CD4-positive, alpha-beta memory T cell (primary cell): ENCODE results near the gene IL6ST. TPM values are rescaled to one million over a fixed set of nuclear protein-coding genes. Genes with fewer than 3 reads are reported as not detected.
A peak's percentile ranks its signal among the peaks of the same experiment; 100 is the strongest.

Experiments
- CTCF ChIA-PET: fragments of 350-600 bp; sonication (Branson Sonifier 250); formaldehyde crosslinking; loops from one replicate; lab custom pipeline; 2021; ENCODE audit warnings: inconsistent platforms; ENCODE audit not compliant: partially characterized antibody; lab: Charles Lee
- POLR2A ChIA-PET: fragments of 350-600 bp; sonication (Branson Sonifier 250); formaldehyde crosslinking; loops from one replicate; lab custom pipeline; 2021; ENCODE audit not compliant: partially characterized antibody; lab: Charles Lee
- DNase-seq, 5 donors: peaks; one replicate each; pipeline versions ENCODE4 v3.0.0 to v3.0.0-alpha.2; 2020 to 2022; ENCODE audit warnings: mixed read lengths in 1 of 5
- H3K27ac ChIP-seq: one replicate; pipeline ENCODE4 v1.7.0; 2013; ENCODE audit warnings: low read depth, low read length
- H3K27me3 ChIP-seq: 2 replicates; pipeline ENCODE4 v1.7.0; 2013; ENCODE audit warnings: mild to moderate bottlenecking, low read length, moderate library complexity; ENCODE audit not compliant: insufficient read depth
- H3K36me3 ChIP-seq: 2 replicates; pipeline ENCODE4 v1.7.0; 2013; ENCODE audit warnings: mild to moderate bottlenecking, low read length, moderate library complexity; ENCODE audit not compliant: insufficient read depth
- H3K4me1 ChIP-seq: 2 replicates; pipeline ENCODE4 v1.7.0; 2013; ENCODE audit warnings: mild to moderate bottlenecking, low read length, moderate library complexity; ENCODE audit not compliant: insufficient read depth
- H3K4me3 ChIP-seq, 2 donors: one replicate each; pipeline ENCODE4 v1.7.0; 2013; ENCODE audit warnings: low read length in 2 of 2, mild to moderate bottlenecking in 1 of 2
- H3K9me3 ChIP-seq, 2 donors: one replicate each; pipeline ENCODE4 v1.7.0; 2013; ENCODE audit warnings: low read length in 2 of 2, control low read depth in 1 of 2; ENCODE audit not compliant: control insufficient read depth in 1 of 2
- H3K27ac Mint-ChIP-seq, 7 donors: one replicate each; pipeline ENCODE4 v1.8.0; 2020 to 2021; ENCODE audit warnings: mixed read lengths in 7 of 7, mild to moderate bottlenecking in 6 of 7, inconsistent platforms in 3 of 7, moderate library complexity in 3 of 7
- H3K27me3 Mint-ChIP-seq, 2 donors: one replicate each; pipeline ENCODE4 v1.8.0; 2020 to 2021; ENCODE audit warnings: mixed read lengths in 2 of 2
- H3K36me3 Mint-ChIP-seq, 2 donors: one replicate each; pipeline ENCODE4 v1.8.0; 2020 to 2021; ENCODE audit warnings: mixed read lengths in 2 of 2, inconsistent platforms in 1 of 2, mild to moderate bottlenecking in 1 of 2
- H3K4me1 Mint-ChIP-seq, 4 donors: one replicate each; pipeline ENCODE4 v1.8.0; 2020 to 2021; ENCODE audit warnings: mixed read lengths in 4 of 4, mild to moderate bottlenecking in 1 of 4
- H3K4me3 Mint-ChIP-seq, 8 donors: one replicate each; pipeline ENCODE4 v1.8.0; 2020 to 2021; ENCODE audit warnings: mixed read lengths in 8 of 8, mild to moderate bottlenecking in 7 of 8, moderate library complexity in 6 of 8, inconsistent platforms in 3 of 8
- H3K9me3 Mint-ChIP-seq, 8 donors: one replicate each; pipeline ENCODE4 v1.8.0; 2020 to 2021; ENCODE audit warnings: mixed read lengths in 8 of 8, mild to moderate bottlenecking in 5 of 8, inconsistent platforms in 3 of 8, moderate library complexity in 1 of 8
- intact Hi-C: fragments of 100-400 bp; cut with micrococcal nuclease; formaldehyde crosslinking; loops from one replicate; pipeline ENCODE4 v1.15.1; 2023
- polyA plus RNA-seq, 2 donors: library from polyadenylated mRNA; unstranded; fragments of 300-500 nt; fragmentation: Illumina TruSeq; gene quantifications; one replicate each; pipeline ENCODE4 v1.2.3, GENCODE V29; 2021
- total RNA-seq, 2 experiments: library from RNA; stranded (reverse); gene quantifications; one replicate each; pipeline ENCODE4 v1.2.3, GENCODE V29; 2021

The IL6ST gene
- total and polyA plus RNA-seq, 4 experiments from 2014 or later, result 26.3 to 180 (median 110) TPM

GRCh38 chr5:55933377-55934114 is 61.2 kb downstream of the IL6ST start:
- H3K9me3 ChIP-seq, result no peaks in the 10 kb centered on the region
- H3K36me3 ChIP-seq, result peaks cover 7% of the 10 kb centered on the region
- POLR2A ChIA-PET, result no interaction called here
- no peak for DNase-seq
- H3K4me1 Mint-ChIP-seq, result peaks cover 0 to 4% (median 2%) of the 10 kb centered on the region in 4 donors
- H3K4me3 Mint-ChIP-seq, result no peak overlapping the region
- H3K27ac ChIP-seq, result no peak overlapping the region
- no peaks in the 10 kb centered on the region for H3K4me1 ChIP-seq
- intact Hi-C loops, result no loop called here
- H3K27me3 ChIP-seq, result no peaks in the 10 kb centered on the region
- no peak overlapping the region for H3K4me3 ChIP-seq
- no peaks in the 10 kb centered on the region for H3K27me3 Mint-ChIP-seq
- CTCF ChIA-PET, result interaction anchor here (1.1 to 1.6 kb wide), 2 partner anchors 9 to 267 kb away, joined by 3 to 6 read pairs; no protein-coding TSS in a partner anchor
- H3K27ac Mint-ChIP-seq, result peak overlapping the region in 4 of 7 donors; percentile 0 to 32 (median 7)
- peaks cover 4 to 21% of the 10 kb centered on the region in 2 donors for H3K36me3 Mint-ChIP-seq
- peaks cover 0 to 1% (median 0%) of the 10 kb centered on the region in 8 donors for H3K9me3 Mint-ChIP-seq

- no peak overlapping the region for H3K4me3 ChIP-seq
- H3K9me3 ChIP-seq, result no peaks in the 10 kb centered on the region
- no peak overlapping the region for H3K27ac ChIP-seq
- H3K9me3 Mint-ChIP-seq, result peaks cover 0 to 3% (median 0%) of the 10 kb centered on the region in 8 donors
- H3K27ac Mint-ChIP-seq, result peak overlapping the region in 2 of 7 donors; percentile 63 to 68
- peaks cover 0 to 15% of the 10 kb centered on the region in 2 donors for H3K36me3 Mint-ChIP-seq
- H3K27me3 ChIP-seq, result no peaks in the 10 kb centered on the region
- no peaks in the 10 kb centered on the region for H3K36me3 ChIP-seq
- H3K4me1 ChIP-seq, result no peaks in the 10 kb centered on the region
- CTCF ChIA-PET, result interaction anchor here (1.6 kb wide), 1 partner anchor 268 kb away, joined by 6 read pairs; no protein-coding TSS in a partner anchor
- intact Hi-C loops, result no loop called here
- H3K27me3 Mint-ChIP-seq, result no peaks in the 10 kb centered on the region
- no peak for DNase-seq
- POLR2A ChIA-PET, result interaction anchor here (0.6 to 0.7 kb wide), 2 partner anchors 9 to 395 kb away, joined by 3 to 4 read pairs; no protein-coding TSS in a partner anchor
- H3K4me1 Mint-ChIP-seq, result peaks cover 0 to 3% (median 2%) of the 10 kb centered on the region in 4 donors
- H3K4me3 Mint-ChIP-seq, result no peak overlapping the region
These were observed 62.1 kb downstream of the IL6ST start for GRCh38 chr5:55932700-55933099.

GRCh38 chr5:55929020-55929799 is 65.6 kb downstream of the IL6ST start:
- Histone ChIP-seq H3K36me3 (no peaks in the 10 kb centered on the region), H3K4me1 (no peaks in the 10 kb centered on the region), H3K27me3 (no peaks in the 10 kb centered on the region), H3K9me3 (no peaks in the 10 kb centered on the region), H3K4me3 (no peak overlapping the region), H3K27ac (no peak overlapping the region)
- POLR2A ChIA-PET, result no interaction called here
- Mint-ChIP-seq H3K4me3 (no peak overlapping the region), H3K9me3 (peaks cover 0 to 3% (median 0%) of the 10 kb centered on the region in 8 donors), H3K27ac (no peak overlapping the region), H3K36me3 (no peaks in the 10 kb centered on the region), H3K4me1 (peaks cover 0 to 6% (median 0%) of the 10 kb centered on the region in 4 donors), H3K27me3 (no peaks in the 10 kb centered on the region)
- no peak for DNase-seq
- CTCF ChIA-PET, result interaction anchor here (1.0 kb wide), 1 partner anchor 10 kb away, joined by 3 read pairs; no protein-coding TSS in a partner anchor
- intact Hi-C loops, result no loop called here

DNA sequence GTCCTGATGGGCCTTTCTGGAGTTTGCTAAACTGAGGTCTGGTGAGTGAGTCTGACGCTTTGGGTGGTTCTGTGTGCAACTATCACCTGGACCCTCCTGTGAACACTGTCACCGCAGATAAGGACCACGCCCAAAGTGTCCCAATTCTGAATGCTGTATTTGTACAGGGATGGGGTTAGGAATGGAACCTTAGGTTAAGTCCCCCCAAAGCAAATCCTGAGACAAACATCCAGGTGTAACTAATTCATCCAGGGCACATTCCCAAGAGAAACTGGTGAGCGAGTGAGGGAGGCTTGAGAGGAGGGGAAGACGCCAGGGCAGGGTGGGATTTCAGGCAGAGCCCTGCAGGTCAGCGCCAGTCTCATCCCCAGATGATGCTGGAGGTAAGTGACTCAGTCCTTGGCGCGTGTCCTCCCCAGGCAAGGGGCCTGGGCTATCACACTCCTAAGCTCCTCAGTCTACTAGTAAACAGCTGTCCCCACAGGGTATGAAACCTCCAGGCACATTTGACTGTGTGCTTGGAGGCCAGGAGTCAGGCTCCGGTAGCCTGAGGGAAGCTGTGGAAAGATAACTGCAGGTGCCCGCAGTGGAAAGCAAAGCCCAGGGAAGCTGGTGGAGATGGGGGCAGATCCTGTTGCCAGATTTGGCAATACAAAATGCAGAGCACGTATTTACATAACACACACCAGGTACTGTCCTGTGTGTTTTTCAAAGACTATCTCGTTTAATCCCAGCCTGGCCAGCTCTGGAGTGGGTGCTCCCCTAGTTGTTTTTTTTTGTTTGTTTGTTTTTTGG is 66.7 kb downstream of the IL6ST start:
- Histone ChIP-seq H3K27ac (no peak overlapping the region), H3K36me3 (no peaks in the 10 kb centered on the region), H3K27me3 (no peaks in the 10 kb centered on the region), H3K4me3 (no peak overlapping the region), H3K9me3 (no peaks in the 10 kb centered on the region), H3K4me1 (peaks cover 11% of the 10 kb centered on the region)
- no peak for DNase-seq
- peaks cover 0 to 3% (median 0%) of the 10 kb centered on the region in 8 donors for H3K9me3 Mint-ChIP-seq
- no peak overlapping the region for H3K4me3 Mint-ChIP-seq
- H3K4me1 Mint-ChIP-seq, result peaks cover 5 to 16% (median 8%) of the 10 kb centered on the region in 4 donors
- H3K27ac Mint-ChIP-seq, result no peak overlapping the region
- intact Hi-C loops, result no loop called here
- ChIA-PET POLR2A (no interaction called here), CTCF (no interaction called here)
- H3K36me3 Mint-ChIP-seq, result no peaks in the 10 kb centered on the region
- H3K27me3 Mint-ChIP-seq, result no peaks in the 10 kb centered on the region

DNA sequence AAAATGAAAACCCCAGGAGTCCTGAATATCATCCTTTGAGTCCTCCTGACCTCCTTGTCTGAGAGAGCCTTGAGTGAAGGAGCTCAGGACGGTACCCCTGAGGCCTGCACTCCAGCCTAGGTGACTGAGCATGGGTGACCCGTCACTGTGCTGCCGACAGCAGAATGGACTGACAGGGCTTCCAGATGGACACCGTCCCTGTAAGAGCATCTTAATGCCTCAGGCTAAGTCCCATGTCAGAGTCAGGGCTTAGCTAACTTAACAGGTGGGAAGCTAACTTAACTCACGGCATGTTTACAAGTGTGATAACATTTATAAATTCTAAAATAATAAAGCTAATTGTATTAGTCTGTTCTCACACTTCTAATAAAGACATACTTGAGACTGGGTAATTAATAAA is 68.3 kb downstream of the IL6ST start:
- no peaks in the 10 kb centered on the region for H3K27me3 ChIP-seq
- H3K4me3 Mint-ChIP-seq, result no peak overlapping the region
- H3K4me1 ChIP-seq, result peaks cover 12% of the 10 kb centered on the region
- H3K36me3 ChIP-seq, result no peaks in the 10 kb centered on the region
- no peaks in the 10 kb centered on the region for H3K9me3 ChIP-seq
- H3K27ac ChIP-seq, result no peak overlapping the region
- H3K27ac Mint-ChIP-seq, result no peak overlapping the region
- H3K9me3 Mint-ChIP-seq, result peaks cover 0 to 2% (median 0%) of the 10 kb centered on the region in 8 donors
- ChIA-PET CTCF (interaction anchor here (1.1 kb wide), 1 partner anchor 9 kb away, joined by 3 read pairs; no protein-coding TSS in a partner anchor), POLR2A (no interaction called here)
- intact Hi-C loops, result no loop called here
- H3K36me3 Mint-ChIP-seq, result no peaks in the 10 kb centered on the region
- no peaks in the 10 kb centered on the region for H3K27me3 Mint-ChIP-seq
- no peak for DNase-seq
- H3K4me1 Mint-ChIP-seq, result peaks cover 5 to 17% (median 9%) of the 10 kb centered on the region in 4 donors
- H3K4me3 ChIP-seq, result no peak overlapping the region

- H3K27me3 Mint-ChIP-seq, result no peaks in the 10 kb centered on the region
- no peak overlapping the region for H3K4me3 Mint-ChIP-seq
- H3K36me3 Mint-ChIP-seq, result no peaks in the 10 kb centered on the region
- Histone ChIP-seq H3K4me3 (no peak overlapping the region), H3K36me3 (no peaks in the 10 kb centered on the region), H3K9me3 (no peaks in the 10 kb centered on the region), H3K27me3 (no peaks in the 10 kb centered on the region), H3K4me1 (peaks cover 12% of the 10 kb centered on the region), H3K27ac (no peak overlapping the region)
- peaks cover 0 to 2% (median 0%) of the 10 kb centered on the region in 8 donors for H3K9me3 Mint-ChIP-seq
- peaks cover 5 to 17% (median 9%) of the 10 kb centered on the region in 4 donors for H3K4me1 Mint-ChIP-seq
- ChIA-PET POLR2A (no interaction called here), CTCF (interaction anchor here (3.2 kb wide), 1 partner anchor 11 kb away, joined by 21 read pairs; no protein-coding TSS in a partner anchor)
- no peak for DNase-seq
- intact Hi-C loops, result no loop called here
- no peak overlapping the region for H3K27ac Mint-ChIP-seq
These were observed 69.1 kb downstream of the IL6ST start for GRCh38 chr5:55925712-55926111.
